K562 (cell line): ENCODE data around the gene POFUT2. TPM values are rescaled to one million over a fixed set of nuclear protein-coding genes. Genes with fewer than 3 reads are reported as not detected.

Experiments
- DACH1 ChIP-seq: fragments of 450-650 bp; IDR thresholded peaks from 2 replicates; pipeline ENCODE4 v1.6.1; 2018; ENCODE audit not compliant: partially characterized antibody
- ELF4 ChIP-seq: fragments of 450-650 bp; formaldehyde crosslinking; IDR thresholded peaks from 2 replicates; pipeline ENCODE4 v1.4.0; 2022; ENCODE audit warnings: missing genetic modification characterization
- HDAC1 ChIP-seq, 2 experiments: fragments of 450-650 bp; IDR thresholded peaks; 2 replicates each; pipeline ENCODE4 v1.6.1; 2016 to 2017; ENCODE audit warnings: inconsistent platforms in 1 of 2, mild to moderate bottlenecking in 1 of 2, moderate library complexity in 1 of 2
- HDAC6 ChIP-seq: IDR thresholded peaks from 2 replicates; pipeline ENCODE4 v1.6.1; 2012; ENCODE audit warnings: low read depth, mild to moderate bottlenecking, control low read depth, inconsistent platforms, low read length, moderate library complexity
- HMGN3 ChIP-seq: IDR thresholded peaks from 2 replicates; pipeline ENCODE4 v1.6.1; 2011; ENCODE audit warnings: borderline replicate concordance, low read depth, mild to moderate bottlenecking, mixed read lengths, low read length; ENCODE audit not compliant: insufficient read length; ENCODE audit errors: extremely low read depth
- KLF10 ChIP-seq: fragments of 250-450 bp; sonication (Bioruptor Pico); IDR thresholded peaks from 2 replicates; pipeline ENCODE4 v1.6.1; 2021; ENCODE audit warnings: matching md5 sums
- PHF21A ChIP-seq: fragments of 450-650 bp; IDR thresholded peaks from 2 replicates; pipeline ENCODE4 v1.6.1; 2017; ENCODE audit warnings: low read depth, borderline replicate concordance
- RBFOX2 ChIP-seq: fragments of 200-400 bp; formaldehyde crosslinking; IDR thresholded peaks from 2 replicates; pipeline ENCODE4 v1.6.1; 2017; ENCODE audit warnings: low read depth, mild to moderate bottlenecking, low read length, moderate library complexity
- SIRT6 ChIP-seq: IDR thresholded peaks from one replicate; pipeline ENCODE4 v1.6.1; 2012; ENCODE audit warnings: low read depth, mild to moderate bottlenecking, control low read depth, inconsistent platforms, low read length, moderate library complexity
- TEAD4 ChIP-seq, 2 experiments: sonication (generic) in 1 of 2; formaldehyde crosslinking in 1 of 2; IDR thresholded peaks; 2 replicates each; pipeline versions ENCODE4 v1.6.1 to v1.8.0; 2012 to 2022; ENCODE audit warnings: borderline replicate concordance in 1 of 2, inconsistent platforms in 1 of 2, low read length in 1 of 2, mild to moderate bottlenecking in 1 of 2, missing genetic modification reagents in 1 of 2
- ZFP36 ChIP-seq: fragments of 150-350 bp; IDR thresholded peaks from 2 replicates; pipeline ENCODE4 v1.6.1; 2018; ENCODE audit warnings: low read length, low read depth; ENCODE audit not compliant: partially characterized antibody
- ZNF253 ChIP-seq: fragments of 250-450 bp; sonication (Bioruptor Pico); conservative IDR thresholded peaks from 2 replicates; pipeline ENCODE4 v1.6.1; 2021; ENCODE audit warnings: mild to moderate bottlenecking
- polyA plus RNA-seq, 8 experiments: library from polyadenylated mRNA; depleted of rRNA in 4 of 8; stranded (reverse) in 5 of 8; unstranded in 3 of 8; fragments of >200 nt; fragmentation: Nextera tagmentation in 2 of 8; fragmentation: Illumina TruSeq in 1 of 8; extraction: Ambion mirVana in 2 of 8; extraction: Trizol in 1 of 8; gene quantifications; 2 replicates each; pipeline versions ENCODE4 v1.2.1 to v1.2.3, GENCODE V29; 2011 to 2014; ENCODE audit warnings: inconsistent platforms in 1 of 8, missing spikeins in 1 of 8
- total RNA-seq, 7 experiments: library from RNA; depleted of rRNA in 6 of 7; stranded (reverse); fragments of >200 nt in 6 of 7; fragmentation: Illumina TruSeq in 2 of 7; extraction: Trizol in 2 of 7; gene quantifications; 2 replicates each; pipeline versions ENCODE4 v1.2.1 to v1.2.3, GENCODE V29; 2011 to 2021; ENCODE audit warnings: low replicate concordance in 1 of 7
- TF ChIP-seq, protein P1 (sequence below), 2 experiments: fragments of 450-650 bp; IDR thresholded peaks; 2 replicates each; pipeline ENCODE4 v1.6.1; 2018; ENCODE audit warnings: mild to moderate bottlenecking in 2 of 2, low read depth in 1 of 2; ENCODE audit not compliant: partially characterized antibody in 2 of 2
- TF ChIP-seq, protein P2 (sequence below): sonication (generic); IDR thresholded peaks from 2 replicates; pipeline ENCODE4 v1.6.1; 2016
- TF ChIP-seq, protein P3 (sequence below), 2 experiments: fragments of 450-650 bp in 1 of 2; IDR thresholded peaks; 2 replicates each; pipeline ENCODE4 v1.6.1; 2011 to 2017; ENCODE audit warnings: low read depth in 2 of 2, antibody characterized with exemption in 1 of 2, borderline replicate concordance in 1 of 2, low read length in 1 of 2, mild to moderate bottlenecking in 1 of 2, mixed read lengths in 1 of 2; ENCODE audit not compliant: control insufficient read depth in 1 of 2
- TF ChIP-seq, protein P4 (sequence below): fragments of 450-650 bp; formaldehyde crosslinking; IDR thresholded peaks from 2 replicates; pipeline ENCODE4 v1.4.0; 2020; ENCODE audit warnings: mild to moderate bottlenecking

The POFUT2 gene
- total and polyA plus RNA-seq, 9 of the 15 experiments (the other 6 are each of a cell fraction or from before 2014, with no cell fraction given) = 1.1 to 24.2 (median 11.0) TPM

DNA sequence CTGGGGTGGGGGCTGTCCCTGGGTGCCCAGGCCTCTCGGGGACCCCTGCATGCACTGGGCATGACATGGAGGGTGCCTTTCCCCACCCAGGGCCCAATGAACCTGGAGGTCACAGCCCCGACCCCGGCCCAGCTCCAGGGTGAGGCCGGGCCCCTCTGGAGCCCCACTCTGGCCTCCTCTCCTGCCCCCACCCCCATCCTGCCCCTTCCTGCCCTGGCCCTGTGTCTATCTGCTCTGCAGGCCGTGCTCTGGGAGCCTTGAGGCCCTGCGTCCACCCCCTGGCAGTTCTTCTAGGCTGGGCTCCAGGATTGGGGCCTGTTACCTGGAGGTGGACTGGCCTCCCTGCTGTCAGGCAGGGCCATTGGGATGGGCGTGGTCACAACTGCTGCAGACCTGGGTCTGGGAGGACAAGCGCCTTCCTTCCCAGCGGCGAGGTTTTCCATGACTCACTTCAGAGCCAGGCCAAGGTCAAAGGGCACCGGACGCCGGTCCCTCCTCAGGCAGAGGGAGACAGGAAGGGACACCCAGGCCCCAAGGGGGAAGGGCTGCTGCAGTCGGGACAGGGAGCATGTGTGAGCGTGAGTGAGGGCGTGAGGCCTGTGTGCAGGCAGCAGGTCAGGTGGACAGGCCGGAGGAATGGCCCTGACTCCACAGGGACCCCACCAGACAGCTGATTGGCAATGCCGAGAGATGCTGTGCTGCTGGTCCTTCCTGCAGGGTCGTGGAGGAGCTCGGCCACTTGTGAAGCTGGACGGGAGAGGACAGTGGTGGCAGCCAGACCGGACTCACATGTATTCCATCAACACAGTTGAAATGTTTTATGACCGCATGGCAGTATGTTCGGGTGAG, 31.1 kb upstream of the POFUT2 start (continued):
- peak in 1 of 2 experiments; percentile 69; a peak in 1 of 4 replicates for TF ChIP-seq HDAC1 (IDR thresholded peaks at IDR 0.05)
- TF ChIP-seq, protein P1, sequence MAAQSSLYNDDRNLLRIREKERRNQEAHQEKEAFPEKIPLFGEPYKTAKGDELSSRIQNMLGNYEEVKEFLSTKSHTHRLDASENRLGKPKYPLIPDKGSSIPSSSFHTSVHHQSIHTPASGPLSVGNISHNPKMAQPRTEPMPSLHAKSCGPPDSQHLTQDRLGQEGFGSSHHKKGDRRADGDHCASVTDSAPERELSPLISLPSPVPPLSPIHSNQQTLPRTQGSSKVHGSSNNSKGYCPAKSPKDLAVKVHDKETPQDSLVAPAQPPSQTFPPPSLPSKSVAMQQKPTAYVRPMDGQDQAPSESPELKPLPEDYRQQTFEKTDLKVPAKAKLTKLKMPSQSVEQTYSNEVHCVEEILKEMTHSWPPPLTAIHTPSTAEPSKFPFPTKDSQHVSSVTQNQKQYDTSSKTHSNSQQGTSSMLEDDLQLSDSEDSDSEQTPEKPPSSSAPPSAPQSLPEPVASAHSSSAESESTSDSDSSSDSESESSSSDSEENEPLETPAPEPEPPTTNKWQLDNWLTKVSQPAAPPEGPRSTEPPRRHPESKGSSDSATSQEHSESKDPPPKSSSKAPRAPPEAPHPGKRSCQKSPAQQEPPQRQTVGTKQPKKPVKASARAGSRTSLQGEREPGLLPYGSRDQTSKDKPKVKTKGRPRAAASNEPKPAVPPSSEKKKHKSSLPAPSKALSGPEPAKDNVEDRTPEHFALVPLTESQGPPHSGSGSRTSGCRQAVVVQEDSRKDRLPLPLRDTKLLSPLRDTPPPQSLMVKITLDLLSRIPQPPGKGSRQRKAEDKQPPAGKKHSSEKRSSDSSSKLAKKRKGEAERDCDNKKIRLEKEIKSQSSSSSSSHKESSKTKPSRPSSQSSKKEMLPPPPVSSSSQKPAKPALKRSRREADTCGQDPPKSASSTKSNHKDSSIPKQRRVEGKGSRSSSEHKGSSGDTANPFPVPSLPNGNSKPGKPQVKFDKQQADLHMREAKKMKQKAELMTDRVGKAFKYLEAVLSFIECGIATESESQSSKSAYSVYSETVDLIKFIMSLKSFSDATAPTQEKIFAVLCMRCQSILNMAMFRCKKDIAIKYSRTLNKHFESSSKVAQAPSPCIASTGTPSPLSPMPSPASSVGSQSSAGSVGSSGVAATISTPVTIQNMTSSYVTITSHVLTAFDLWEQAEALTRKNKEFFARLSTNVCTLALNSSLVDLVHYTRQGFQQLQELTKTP (IDR thresholded peaks at IDR 0.05; ENCODE audit: low read depth in 1 of 2, partially characterized antibody in 2 of 2) = no peak
- no peak for TF ChIP-seq TEAD4 (IDR thresholded peaks at IDR 0.05; ENCODE audit: low read length)
- no peak for TF ChIP-seq TEAD4 (CRISPR knock-in tag; IDR thresholded peaks at IDR 0.05; ENCODE audit: borderline replicate concordance)
- TF ChIP-seq SIRT6 = no peak
- TF ChIP-seq PHF21A = peak; percentile 69; the same call in 1 of the 2 replicates
- TF ChIP-seq, protein P2, sequence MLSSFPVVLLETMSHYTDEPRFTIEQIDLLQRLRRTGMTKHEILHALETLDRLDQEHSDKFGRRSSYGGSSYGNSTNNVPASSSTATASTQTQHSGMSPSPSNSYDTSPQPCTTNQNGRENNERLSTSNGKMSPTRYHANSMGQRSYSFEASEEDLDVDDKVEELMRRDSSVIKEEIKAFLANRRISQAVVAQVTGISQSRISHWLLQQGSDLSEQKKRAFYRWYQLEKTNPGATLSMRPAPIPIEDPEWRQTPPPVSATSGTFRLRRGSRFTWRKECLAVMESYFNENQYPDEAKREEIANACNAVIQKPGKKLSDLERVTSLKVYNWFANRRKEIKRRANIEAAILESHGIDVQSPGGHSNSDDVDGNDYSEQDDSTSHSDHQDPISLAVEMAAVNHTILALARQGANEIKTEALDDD = no peak
- TF ChIP-seq, protein P3, sequence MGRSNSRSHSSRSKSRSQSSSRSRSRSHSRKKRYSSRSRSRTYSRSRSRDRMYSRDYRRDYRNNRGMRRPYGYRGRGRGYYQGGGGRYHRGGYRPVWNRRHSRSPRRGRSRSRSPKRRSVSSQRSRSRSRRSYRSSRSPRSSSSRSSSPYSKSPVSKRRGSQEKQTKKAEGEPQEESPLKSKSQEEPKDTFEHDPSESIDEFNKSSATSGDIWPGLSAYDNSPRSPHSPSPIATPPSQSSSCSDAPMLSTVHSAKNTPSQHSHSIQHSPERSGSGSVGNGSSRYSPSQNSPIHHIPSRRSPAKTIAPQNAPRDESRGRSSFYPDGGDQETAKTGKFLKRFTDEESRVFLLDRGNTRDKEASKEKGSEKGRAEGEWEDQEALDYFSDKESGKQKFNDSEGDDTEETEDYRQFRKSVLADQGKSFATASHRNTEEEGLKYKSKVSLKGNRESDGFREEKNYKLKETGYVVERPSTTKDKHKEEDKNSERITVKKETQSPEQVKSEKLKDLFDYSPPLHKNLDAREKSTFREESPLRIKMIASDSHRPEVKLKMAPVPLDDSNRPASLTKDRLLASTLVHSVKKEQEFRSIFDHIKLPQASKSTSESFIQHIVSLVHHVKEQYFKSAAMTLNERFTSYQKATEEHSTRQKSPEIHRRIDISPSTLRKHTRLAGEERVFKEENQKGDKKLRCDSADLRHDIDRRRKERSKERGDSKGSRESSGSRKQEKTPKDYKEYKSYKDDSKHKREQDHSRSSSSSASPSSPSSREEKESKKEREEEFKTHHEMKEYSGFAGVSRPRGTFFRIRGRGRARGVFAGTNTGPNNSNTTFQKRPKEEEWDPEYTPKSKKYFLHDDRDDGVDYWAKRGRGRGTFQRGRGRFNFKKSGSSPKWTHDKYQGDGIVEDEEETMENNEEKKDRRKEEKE (IDR thresholded peaks at IDR 0.05; ENCODE audit: borderline replicate concordance in 1 of 2, control insufficient read depth in 1 of 2, low read depth in 2 of 2, low read length in 1 of 2) = no peak
- no peak for TF ChIP-seq ZNF253
- TF ChIP-seq HMGN3 = peak; percentile 48
- TF ChIP-seq HDAC6 = no peak
- TF ChIP-seq ZFP36 = peak; percentile 36
- no peak for TF ChIP-seq KLF10 (CRISPR knock-in tag)
- peak; percentile 46 for TF ChIP-seq RBFOX2
- TF ChIP-seq, protein P4, sequence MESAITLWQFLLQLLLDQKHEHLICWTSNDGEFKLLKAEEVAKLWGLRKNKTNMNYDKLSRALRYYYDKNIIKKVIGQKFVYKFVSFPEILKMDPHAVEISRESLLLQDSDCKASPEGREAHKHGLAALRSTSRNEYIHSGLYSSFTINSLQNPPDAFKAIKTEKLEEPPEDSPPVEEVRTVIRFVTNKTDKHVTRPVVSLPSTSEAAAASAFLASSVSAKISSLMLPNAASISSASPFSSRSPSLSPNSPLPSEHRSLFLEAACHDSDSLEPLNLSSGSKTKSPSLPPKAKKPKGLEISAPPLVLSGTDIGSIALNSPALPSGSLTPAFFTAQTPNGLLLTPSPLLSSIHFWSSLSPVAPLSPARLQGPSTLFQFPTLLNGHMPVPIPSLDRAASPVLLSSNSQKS (CRISPR knock-in tag) = no peak
- no peak for TF ChIP-seq DACH1
- no peak for TF ChIP-seq ELF4 (CRISPR knock-in tag)
